Measurements from ENCODE around the gene TIMM10.
A peak's percentile ranks its signal among the peaks of the same experiment; 100 is the strongest.

The TIMM10 gene

GRCh38 chr11:57502870-57503269 lies 27.7 kb downstream of the TIMM10 start:
- no peak for DNase-seq (ENCODE audit: low spot score)

DNA sequence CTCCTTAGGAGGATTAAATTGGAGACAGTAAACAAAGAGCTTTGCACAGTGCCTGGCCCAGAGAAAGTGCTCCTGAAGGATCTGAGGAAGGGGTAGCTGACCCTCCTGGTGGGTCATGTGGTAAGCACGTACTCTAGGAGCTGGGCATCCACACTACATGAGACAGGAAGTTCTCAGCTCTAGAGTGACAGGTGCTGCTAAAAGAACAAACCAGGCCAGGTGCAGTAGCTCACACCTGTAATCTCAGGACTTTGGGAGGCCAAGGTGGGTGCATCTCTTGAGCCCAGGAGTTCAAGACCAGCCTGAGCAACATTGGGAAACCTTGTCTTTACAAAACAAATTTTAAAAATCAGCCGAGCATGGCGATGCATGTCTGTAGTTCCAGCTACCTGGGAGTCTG lies 28.2 kb downstream of the TIMM10 start:
- no peak for DNase-seq (ENCODE audit: low spot score)

GRCh38 chr11:57501953-57502352 lies 28.6 kb downstream of the TIMM10 start:
- DNase-seq (ENCODE audit: low spot score): no peak

- no peak for DNase-seq (ENCODE audit: low spot score)
Measured at GRCh38 chr11:57500926-57501325, 29.6 kb downstream of the TIMM10 start.

DNA sequence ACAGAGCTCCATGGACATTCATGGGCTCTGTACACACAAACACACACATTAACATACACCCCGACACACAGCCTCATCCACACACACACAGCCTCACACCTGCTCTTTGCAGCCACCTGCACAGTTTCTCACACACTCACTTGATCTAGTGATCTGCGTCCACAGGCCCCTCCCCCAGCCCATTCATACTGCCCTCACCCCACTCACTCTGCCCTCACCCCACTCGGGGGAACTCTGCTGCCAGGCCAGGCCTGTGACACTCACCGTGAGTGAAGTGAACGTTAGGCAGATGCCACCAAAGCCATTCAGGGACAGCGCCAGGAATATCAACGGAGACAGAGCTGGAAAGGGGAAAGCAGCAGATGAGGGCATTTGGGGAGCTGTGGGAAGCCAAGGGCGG lies 30.0 kb downstream of the TIMM10 start:
- DNase-seq (ENCODE audit: low spot score): no peak

DNA sequence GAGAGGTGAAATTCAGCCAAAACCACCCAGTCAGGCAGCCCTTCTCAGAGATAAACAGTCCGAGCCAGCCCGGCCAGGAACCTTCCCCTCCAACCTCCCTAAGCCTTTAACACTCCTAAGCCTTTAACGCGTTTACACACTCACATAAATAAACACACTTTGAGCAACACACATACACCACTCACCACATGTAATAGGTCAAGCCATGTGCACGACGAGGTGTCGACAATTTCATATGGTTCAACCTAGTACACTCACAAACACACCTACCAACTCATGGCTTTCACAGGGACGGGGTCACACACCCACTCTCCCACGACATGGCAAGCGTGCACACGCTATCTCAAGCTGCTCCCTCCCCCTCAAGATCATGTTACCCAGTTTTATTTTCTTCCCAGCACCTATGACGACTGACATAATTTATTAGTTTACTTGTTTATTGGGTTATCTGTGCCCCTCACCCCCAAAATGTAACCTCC lies 30.5 kb downstream of the TIMM10 start:
- DNase-seq (ENCODE audit: low spot score): no peak

DNA sequence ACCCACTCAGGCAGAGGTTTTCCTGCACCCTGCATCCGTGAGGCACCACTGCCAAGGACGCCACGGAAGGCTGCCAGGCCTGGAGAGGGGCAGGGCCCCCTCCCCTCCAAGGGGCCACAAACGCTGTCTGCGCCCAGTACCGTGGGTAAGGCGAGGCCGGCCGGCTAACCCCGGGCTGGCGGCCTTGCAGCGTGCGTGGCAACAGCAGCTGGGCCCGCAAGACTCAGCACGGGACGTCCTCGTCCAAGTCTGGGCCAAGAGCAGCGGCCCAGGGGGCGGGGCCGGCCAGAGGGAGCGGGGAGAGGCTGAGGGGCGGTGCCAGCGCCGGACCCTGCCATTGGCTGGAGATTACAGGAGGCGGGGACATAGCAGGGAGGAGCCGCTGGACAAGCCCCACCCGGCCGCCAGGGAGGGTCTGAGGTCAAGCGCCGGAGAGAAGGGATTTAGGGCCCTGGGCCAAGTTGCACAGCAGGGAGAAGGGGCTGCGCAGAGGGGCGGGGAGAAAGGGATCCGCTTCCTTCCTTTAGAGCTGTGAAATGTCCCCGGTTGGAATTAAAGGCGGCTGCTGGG lies 31.1 kb downstream of the TIMM10 start:
- peak; percentile 99 for DNase-seq (ENCODE audit: low spot score)

DNA sequence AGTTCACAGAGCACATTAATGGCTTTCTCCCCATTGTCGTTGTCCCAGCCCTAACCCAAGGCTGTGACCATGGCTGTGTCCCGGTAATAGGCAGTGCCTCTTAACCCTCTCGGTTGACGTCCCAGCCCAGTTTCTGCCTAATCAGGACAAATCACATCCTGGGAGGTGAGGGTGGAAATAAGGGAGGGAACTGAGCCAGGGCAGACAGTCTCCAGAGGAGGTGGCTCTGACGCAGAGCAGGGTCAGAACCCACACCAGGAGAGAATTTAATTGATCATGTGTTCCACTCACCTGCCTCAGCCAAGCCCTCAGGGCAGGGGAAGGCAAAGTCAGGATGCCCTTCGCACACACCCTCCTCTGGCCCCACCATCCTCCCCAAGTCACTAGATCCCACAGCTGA lies 32.0 kb downstream of the TIMM10 start:
- no peak for DNase-seq (ENCODE audit: low spot score)

GRCh38 chr11:57497303-57498247 lies 33.0 kb downstream of the TIMM10 start:
- no peak for DNase-seq (ENCODE audit: low spot score)

DNA sequence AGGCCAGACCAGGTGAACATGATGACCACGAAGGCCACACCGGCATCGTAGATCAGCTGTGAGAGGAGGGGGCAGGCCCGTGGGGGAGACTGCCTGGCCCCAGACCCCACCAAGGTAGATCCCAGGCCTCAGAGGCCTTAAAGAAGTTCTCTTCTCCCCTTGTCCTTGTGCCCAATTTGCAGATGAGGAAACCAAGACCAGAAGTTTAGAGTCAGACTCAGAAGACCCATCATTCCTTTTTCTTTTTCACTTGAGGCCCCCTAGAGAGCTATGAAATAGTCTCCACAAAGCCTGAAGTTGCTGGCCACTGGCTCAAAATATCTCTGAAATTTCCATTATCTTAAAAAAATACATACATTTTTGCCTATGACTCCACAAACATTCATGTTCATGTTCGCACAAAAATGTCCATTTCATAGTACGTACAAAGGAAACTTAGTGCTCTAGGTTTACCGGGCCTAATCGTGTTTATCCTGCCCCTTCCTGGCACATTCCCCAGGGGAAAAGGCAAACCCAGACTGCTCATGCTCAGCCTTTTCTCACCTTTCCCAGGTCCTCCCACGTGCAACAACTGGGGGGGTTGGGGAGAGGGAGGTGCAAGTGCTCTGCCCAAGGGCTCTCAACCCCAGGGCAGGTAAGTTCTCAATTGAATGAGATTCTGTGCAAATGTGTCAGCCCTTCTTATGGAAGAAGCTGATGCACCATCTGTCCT lies 34.3 kb downstream of the TIMM10 start:
- DNase-seq (ENCODE audit: low spot score): no peak

GRCh38 chr11:57493507-57494503 lies 36.7 kb downstream of the TIMM10 start:
- no peak for DNase-seq (ENCODE audit: low spot score)

GRCh38 chr11:57491371-57492061 lies 39.0 kb downstream of the TIMM10 start:
- DNase-seq (ENCODE audit: low spot score): peak; percentile 51

GRCh38 chr11:57490456-57491248 lies 39.9 kb downstream of the TIMM10 start:
- DNase-seq (ENCODE audit: low spot score): peak; percentile 48

DNA sequence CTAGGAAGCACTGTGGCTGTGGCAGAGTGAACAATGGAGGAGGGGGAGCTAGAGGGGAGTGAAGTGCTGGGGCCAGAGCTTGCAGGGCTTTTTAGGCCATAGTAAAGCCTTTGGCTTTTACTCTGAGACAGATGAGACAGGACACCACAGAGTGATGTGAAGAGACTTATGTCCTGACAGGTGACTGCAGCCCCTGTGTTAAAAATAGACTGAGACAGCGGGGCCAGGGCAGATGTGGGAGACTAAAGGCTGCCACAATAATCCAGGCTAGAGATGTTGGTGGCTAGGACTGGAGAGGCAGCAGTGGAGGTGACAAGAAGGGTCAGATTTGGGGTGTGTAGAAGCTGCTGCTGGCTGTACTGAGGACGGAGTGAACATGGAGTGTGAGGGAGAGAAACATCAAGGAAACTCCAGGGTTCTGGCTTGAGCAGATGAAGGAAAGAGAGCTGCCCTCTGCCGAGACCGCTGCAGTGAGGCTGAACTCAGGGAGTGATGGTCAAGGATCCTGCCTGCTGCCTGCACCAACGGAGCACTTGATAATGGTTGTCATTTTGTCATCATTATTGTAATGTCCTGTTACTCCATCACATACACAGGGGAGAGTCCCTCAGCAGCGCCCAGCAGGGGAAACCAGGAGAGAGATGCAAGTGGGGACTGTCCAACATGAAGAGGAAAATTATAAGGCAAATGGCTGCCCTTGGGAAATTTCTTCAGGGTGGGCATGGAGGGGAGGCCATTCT lies 42.5 kb downstream of the TIMM10 start:
- no peak for DNase-seq (ENCODE audit: low spot score)

DNA sequence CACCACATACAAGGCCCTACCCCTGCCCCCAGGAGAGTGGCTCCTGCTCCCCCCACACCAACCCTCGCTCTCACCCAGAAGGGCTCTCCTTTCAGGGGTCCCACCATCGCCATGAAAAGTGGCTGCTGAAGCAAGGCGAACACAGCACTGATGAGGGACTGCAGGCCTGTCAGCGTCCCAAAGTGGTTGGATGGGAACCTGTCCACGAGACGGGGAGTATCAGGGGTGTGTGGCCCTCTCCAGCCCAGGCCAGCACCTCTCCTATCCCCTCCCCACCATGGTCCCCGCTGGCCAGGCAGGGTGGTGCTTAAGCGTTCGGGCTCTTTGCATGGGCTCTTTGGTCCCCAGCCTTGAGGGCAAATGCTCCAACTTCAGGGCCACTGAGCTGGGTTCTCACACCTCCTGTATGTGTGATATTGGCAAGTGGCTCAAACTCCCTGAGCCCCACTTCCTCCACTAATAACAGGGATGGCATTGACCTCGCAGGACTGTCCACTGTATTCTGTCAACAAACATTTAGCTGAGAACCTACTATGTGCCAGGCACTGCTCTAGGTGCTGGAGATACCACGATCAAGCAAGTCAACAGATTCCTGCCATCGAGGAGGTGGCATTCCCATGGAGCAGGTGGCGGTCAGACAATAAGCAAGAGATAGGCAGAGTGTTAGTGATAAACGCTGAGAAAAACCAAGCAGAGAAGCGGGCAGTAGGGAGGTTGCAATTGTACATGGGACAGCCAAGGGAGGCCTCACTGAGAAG lies 43.4 kb downstream of the TIMM10 start:
- DNase-seq (ENCODE audit: low spot score): no peak

GRCh38 chr11:57485217-57485990 lies 45.1 kb downstream of the TIMM10 start:
- no peak for DNase-seq (ENCODE audit: low spot score)

- no peak for DNase-seq (ENCODE audit: low spot score)
Measured at GRCh38 chr11:57484141-57484710, 46.3 kb downstream of the TIMM10 start.

DNA sequence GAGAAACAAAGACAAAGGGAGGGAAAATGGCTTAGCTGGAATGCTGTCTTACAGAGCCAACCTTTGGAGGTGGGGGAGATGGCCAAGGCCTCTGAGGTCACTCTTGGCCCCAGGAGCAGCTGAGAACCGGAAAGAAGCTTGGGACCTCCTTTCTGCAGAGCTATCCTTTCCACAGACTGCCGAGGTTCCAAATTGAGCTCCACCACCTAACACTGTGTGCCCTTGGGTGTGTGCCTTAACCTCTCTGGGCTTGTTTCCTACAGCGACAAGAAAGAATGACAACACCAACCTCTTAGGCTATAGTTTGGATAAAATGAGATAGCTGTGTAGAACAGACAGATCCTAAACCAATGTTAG lies 47.0 kb downstream of the TIMM10 start:
- DNase-seq (ENCODE audit: low spot score): no peak

Data from AG08396 (cell line).